Measurements from ENCODE around the gene BICC1.
"Not testable (repeated sequence)": the region's sequence is repeated elsewhere in the genome, so short reads cannot be mapped to it uniquely, and the experiment has no call there.

Gene BICC1

GRCh38 chr10:58567652-58568051, 55.0 kb downstream of the BICC1 start:
- no peak for DNase-seq

- DNase-seq = no peak
These were observed 55.8 kb downstream of the BICC1 start for GRCh38 chr10:58568428-58568935.

DNA sequence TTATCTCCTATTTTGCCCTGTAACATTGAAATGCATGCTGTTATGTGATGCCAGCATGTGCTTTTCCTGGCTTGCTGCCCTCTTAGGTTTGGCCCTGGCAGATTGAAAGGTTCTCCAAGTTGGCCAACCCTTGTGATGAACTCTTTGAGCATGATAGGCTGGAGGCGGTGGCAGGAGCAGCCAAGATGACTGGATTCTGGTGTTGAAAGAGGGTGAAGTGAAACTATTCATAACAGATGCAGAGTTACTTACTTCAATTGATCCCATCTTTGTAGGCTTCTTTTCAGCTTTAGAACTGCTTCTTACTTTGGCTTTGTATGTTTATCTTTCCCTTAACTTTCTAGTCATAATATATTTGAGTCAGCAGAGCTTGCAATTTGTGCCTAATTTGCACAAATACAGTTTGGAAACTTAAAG, 57.6 kb downstream of the BICC1 start:
- DNase-seq = no peak

GRCh38 chr10:58570979-58571378, 58.3 kb downstream of the BICC1 start:
- DNase-seq = no peak

DNA sequence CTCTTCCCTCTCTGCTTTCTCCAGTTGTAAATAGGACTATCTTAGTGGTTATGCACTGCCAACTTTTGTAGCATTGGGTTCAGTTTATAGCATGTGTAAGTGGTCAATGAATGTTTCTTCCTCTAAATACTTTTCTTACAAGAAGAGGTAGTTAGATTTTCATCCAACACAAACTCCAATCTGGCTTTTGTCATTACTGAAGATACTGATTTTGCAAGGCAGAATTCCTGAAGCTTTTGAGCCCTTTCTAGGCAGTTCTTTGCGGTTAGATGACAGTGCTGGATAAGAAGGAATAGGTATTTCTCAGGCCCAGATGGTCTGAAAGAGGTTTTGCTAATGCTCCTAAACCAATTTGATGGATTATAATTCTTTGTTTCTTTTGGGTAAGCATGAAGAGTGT, 60.5 kb downstream of the BICC1 start:
- DNase-seq = no peak

DNA sequence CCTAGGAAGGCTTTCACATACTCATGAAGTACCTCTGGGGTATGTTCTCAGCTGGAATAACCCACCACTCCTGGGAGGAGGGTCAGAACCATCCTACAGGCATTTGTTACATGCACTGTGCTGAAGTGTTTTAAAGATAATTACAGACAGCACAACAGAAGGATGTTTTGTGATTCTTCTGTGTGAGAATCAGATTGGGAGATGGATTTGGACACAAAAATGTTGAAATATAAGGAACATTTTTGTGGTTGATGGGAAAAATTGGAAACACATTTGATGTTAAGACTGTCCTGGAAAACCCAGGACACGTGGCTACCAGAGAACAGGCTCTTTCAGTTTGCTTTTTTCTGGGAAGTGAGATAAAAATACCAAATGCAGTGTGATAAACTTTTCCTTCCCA, 61.4 kb downstream of the BICC1 start:
- no peak for DNase-seq

DNA sequence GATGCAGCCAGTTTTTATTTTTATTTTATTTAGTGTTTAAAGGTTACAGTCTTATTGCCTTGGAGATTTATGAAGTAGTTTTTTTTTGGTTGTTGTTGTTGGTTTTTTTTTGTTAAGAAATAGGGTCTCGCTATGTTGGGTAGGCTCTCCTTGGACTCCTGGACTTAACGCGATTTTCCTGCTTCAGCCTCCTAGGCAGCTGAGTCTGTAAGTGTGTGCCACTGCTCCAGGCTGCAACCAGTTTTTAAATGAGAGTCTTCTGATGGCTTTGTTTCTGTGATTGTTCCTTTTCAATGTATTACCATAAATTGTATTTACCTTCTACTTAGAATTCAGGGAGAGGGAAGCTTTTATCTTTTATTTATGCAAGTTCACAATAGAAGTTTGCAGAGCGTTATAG, 62.8 kb downstream of the BICC1 start:
- DNase-seq = no peak

DNA sequence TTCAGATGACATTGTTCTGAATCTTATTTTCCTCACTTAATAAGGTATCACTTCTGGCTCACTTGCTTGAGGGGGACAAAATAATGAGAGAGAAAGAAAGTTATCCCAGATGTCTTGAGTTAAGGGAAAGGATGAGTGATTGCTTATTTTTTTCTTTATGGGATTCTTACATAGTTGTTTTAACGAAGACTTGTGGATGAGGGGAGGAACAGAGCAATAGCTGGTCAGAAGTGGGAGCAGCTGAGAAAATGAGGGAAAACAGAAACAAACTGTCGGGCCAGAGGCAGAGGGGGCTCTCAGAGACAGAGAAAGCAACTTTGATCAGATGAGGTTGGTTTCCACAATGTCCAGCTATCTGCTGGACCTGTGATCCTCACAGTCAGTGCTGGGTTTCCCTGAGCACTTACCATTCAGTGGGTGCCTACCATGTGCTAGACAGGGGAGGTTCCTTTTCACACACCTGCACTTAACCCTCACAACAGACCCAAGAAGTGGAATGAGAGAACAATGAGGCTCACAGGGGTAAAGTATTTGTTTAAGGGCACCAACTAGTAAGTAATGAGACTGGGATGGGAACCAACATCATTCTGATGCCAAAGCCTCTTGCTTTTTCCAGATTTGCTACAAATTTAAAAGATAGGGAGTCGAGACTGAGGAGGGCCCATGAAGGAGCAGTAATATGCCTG, 64.2 kb downstream of the BICC1 start:
- DNase-seq = no peak

- DNase-seq = no peak
These were observed 64.7 kb downstream of the BICC1 start for GRCh38 chr10:58577437-58577777.

DNA sequence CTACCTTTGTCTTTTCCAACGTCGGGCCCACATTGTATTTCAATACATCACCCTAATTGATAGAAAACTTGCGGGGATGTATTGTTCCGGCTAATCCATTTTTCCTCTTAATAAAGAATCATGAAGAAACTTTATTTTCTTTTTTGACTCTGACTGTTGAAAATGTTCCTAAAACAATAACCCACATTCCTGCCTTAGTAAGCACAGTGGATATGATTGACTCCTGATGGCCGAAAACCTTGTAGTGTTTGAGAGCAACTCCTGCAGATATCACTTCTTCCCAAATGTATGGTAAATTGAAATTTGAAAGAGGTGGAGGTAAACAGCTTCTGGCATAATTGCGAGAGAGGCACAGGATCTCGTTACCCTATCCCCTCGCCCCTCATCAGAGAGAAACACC, 65.7 kb downstream of the BICC1 start:
- no peak for DNase-seq

DNA sequence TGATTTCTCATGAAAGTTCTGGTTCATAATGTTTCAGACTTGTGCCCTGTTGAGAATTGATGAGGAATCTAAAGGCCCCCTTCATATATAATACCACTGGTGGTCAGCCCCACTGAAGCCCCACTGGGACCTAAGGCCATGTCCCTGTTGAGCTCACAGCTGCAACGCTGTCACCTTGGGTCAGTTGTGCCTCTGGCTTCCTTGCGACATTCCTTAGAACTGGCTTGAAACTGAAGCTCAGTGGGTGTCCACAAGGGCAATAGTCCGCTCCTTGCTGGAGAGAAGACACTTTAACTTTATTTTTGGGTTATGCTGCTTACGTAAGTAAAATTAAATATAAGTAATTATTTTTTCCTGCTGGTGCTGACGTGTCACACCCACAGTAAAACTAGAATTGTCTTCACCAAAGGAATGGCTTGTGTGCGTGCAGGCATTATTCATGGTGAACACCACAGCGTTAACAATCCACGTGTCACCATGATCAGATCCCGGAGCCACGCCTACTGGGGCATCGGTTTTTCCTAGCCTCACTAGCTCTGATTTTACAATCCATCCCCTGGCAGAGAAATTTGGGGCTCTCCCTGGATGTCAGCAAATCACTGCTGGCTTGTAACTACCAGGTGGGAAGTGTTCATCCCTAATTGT, 66.5 kb downstream of the BICC1 start:
- no peak for DNase-seq

GRCh38 chr10:58582045-58582444, 69.4 kb downstream of the BICC1 start:
- DNase-seq = no peak

- no peak for DNase-seq
These were observed 72.8 kb downstream of the BICC1 start for GRCh38 chr10:58585435-58585834.

DNA sequence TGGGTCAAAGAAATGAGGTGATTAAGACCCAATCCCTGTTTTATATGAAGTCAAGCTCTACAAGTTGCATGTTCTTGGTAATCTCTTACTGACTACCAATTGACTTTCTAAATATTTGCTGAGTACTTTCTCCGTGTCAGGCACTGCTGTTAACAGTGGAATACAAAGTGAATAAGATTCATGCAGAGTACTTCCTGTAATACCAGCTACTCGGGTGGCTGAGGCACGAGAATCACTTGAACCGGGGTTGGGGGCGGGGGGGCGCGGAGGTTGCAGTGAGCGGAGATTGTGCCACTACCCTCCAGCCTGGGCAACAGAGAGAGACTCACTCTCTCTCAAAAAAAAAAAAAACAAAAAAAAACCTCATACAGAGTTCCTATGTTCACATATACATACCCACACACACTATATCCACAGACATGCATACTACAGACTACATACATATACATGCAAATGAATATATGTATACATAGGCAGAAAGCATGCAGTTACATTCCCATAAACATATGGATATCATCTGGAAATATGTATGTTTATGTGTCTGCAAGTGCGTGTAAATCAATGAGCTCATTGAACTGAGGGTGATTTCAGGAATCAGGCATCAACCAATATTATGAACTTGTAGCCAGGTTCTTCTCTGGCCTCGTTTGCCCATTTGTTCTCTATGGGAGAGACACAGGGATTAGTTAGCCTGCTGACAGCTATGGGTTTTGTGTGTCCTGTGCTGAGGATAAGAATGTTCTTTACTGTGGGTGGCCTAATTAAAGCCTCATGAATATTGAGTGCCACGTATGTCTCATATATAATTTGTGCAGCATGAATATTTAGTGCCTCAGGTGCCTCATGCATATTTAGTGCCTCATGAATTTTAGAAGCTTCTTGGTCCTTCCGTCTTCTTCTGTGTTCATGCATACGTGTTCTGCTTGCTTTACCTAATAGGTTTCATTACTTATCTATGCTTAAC, 73.9 kb downstream of the BICC1 start:
- DNase-seq = no peak

- no peak for DNase-seq
These were observed 75.0 kb downstream of the BICC1 start for GRCh38 chr10:58587676-58588075.

GRCh38 chr10:58588673-58589265, 76.1 kb downstream of the BICC1 start:
- no peak for DNase-seq

GRCh38 chr10:58590152-58590840, 77.6 kb downstream of the BICC1 start:
- no peak for DNase-seq

DNA sequence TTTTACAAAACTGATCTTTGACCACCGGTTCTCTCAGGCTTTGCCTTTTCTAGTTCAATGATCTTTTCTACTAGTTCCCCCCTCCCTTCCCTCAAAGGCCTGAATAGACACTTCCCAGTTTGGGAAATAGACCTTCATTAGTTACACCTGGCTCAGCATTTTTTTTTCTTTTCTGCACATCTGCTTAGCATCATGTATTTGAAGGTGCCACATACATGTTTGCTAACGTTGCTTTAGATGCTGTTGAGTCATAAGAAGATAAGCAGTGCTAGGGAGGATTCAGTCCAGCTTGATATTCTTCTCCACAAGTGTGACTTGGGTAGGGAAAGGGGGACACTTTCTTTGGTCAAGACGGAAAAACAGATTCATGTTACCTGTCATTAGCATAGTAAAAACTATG, 78.3 kb downstream of the BICC1 start:
- no peak for DNase-seq

GRCh38 chr10:58593008-58593407, 80.3 kb downstream of the BICC1 start:
- no peak for DNase-seq

GRCh38 chr10:58597211-58597610, 84.5 kb downstream of the BICC1 start:
- not testable (repeated sequence) for DNase-seq

- no peak for DNase-seq
These were observed 87.4 kb downstream of the BICC1 start for GRCh38 chr10:58599927-58600553.

GRCh38 chr10:58608351-58608750, 95.7 kb downstream of the BICC1 start:
- DNase-seq = no peak

All from activated gamma-delta T cell (primary cell).